Left ventricle myocardium inferior (tissue), 1 donor: ENCODE data around the gene CCDC188. TPM values are rescaled to one million over a fixed set of nuclear protein-coding genes. Genes with fewer than 3 reads are reported as not detected.

Experiments
- DNase-seq: peaks from one replicate; pipeline ENCODE4 v3.0.0-alpha.2; 2020
- H3K27ac ChIP-seq: fragments of 200-600 bp; replicated peaks from 2 replicates; pipeline ENCODE4 v1.8.0; 2021
- H3K27me3 ChIP-seq: fragments of 200-600 bp; 2 replicates; pipeline ENCODE4 v1.8.0; 2021; ENCODE audit warnings: low read depth
- H3K36me3 ChIP-seq: fragments of 200-600 bp; 2 replicates; pipeline ENCODE4 v1.8.0; 2021
- H3K4me1 ChIP-seq: fragments of 200-600 bp; 2 replicates; pipeline ENCODE4 v1.8.0; 2021
- H3K4me3 ChIP-seq: fragments of 200-600 bp; 2 replicates; pipeline ENCODE4 v1.8.0; 2021; ENCODE audit warnings: mild to moderate bottlenecking, moderate library complexity
- H3K9me3 ChIP-seq: fragments of 200-600 bp; replicated peaks from 2 replicates; pipeline ENCODE4 v1.8.0; 2021
- CTCF ChIP-seq: fragments of 200-600 bp; IDR thresholded peaks from 2 replicates; pipeline ENCODE4 v1.8.0; 2021; ENCODE audit warnings: antibody characterized with exemption, mild to moderate bottlenecking, borderline replicate concordance
- intact Hi-C: fragments of 100-400 bp; cut with micrococcal nuclease; formaldehyde crosslinking; loops from one replicate; pipeline ENCODE4 v1.11.0; 2022
- long read RNA-seq: library from polyadenylated mRNA; unstranded; transcript quantifications from one replicate; pipeline ENCODE4 v2.0.0, GENCODE V29; 2021
- total RNA-seq: library from RNA; stranded (reverse); fragmentation: NEBNext Ultra II Directional; extraction: Animal tissue kit (Norgen Biotek cat#: 25700); gene quantifications from one replicate; pipeline ENCODE4 v1.2.1, GENCODE V29; 2021
- donor health status: DM: no; HTN: yes; CAD: no; lungs with severe emphysema.

Gene CCDC188
- total RNA-seq: not detected
- long read RNA-seq, partial matches to known transcripts: 0 of 1 reads
- long read RNA-seq, other reads (novel, unspliced or antisense): 1 of 1 reads

GRCh38 chr22:20150381-20151275 lies at the start of gene CCDC188:
Gene CCDC188 (minus strand): TSS chr22:20151055. CDS start chr22:20150986, 69 bp downstream.
- TF ChIP-seq CTCF: no peak
- intact Hi-C loops: no loop called here
- Histone ChIP-seq H3K27me3 (peaks cover 14% of the 10 kb centered on the region), H3K36me3 (peaks cover 3% of the 10 kb centered on the region), H3K4me1 (no peaks in the 10 kb centered on the region), H3K4me3 (no peak within 1 kb of the TSS), H3K9me3 (no peaks in the 10 kb centered on the region), H3K27ac (no peak within 1 kb of the TSS)
- no peak for DNase-seq

GRCh38 chr22:20199906-20200305 lies 49.1 kb upstream of the CCDC188 start:
- H3K27me3 ChIP-seq: no peaks in the 10 kb centered on the region
- H3K4me1 ChIP-seq: peaks cover 24% of the 10 kb centered on the region
- intact Hi-C loops: loop anchor here (10.0 kb wide), 1 partner anchor 55 kb away; no protein-coding TSS in a partner anchor
- DNase-seq: no peak
- H3K4me3 ChIP-seq: no peak overlapping the region
- H3K36me3 ChIP-seq: no peaks in the 10 kb centered on the region
- TF ChIP-seq CTCF: no peak
- H3K27ac ChIP-seq: no peak overlapping the region
- H3K9me3 ChIP-seq: no peaks in the 10 kb centered on the region

GRCh38 chr22:20199413-20199842 lies 48.6 kb upstream of the CCDC188 start:
- TF ChIP-seq CTCF: no peak
- Histone ChIP-seq H3K4me1 (peaks cover 19% of the 10 kb centered on the region), H3K27ac (no peak overlapping the region), H3K27me3 (no peaks in the 10 kb centered on the region), H3K9me3 (no peaks in the 10 kb centered on the region), H3K4me3 (no peak overlapping the region), H3K36me3 (no peaks in the 10 kb centered on the region)
- DNase-seq: no peak
- intact Hi-C loops: no loop called here

- H3K4me3 ChIP-seq: no peak overlapping the region
- no peak for DNase-seq
- no peak overlapping the region for H3K27ac ChIP-seq
- H3K4me1 ChIP-seq: peaks cover 12% of the 10 kb centered on the region
- TF ChIP-seq CTCF: no peak
- intact Hi-C loops: no loop called here
- no peaks in the 10 kb centered on the region for H3K36me3 ChIP-seq
- no peaks in the 10 kb centered on the region for H3K27me3 ChIP-seq
- no peaks in the 10 kb centered on the region for H3K9me3 ChIP-seq
Measured at GRCh38 chr22:20198557-20199319, 47.9 kb upstream of the CCDC188 start.

- Histone ChIP-seq H3K36me3 (no peaks in the 10 kb centered on the region), H3K27ac (no peak overlapping the region), H3K27me3 (no peaks in the 10 kb centered on the region), H3K4me3 (no peak overlapping the region), H3K4me1 (no peaks in the 10 kb centered on the region), H3K9me3 (no peaks in the 10 kb centered on the region)
- TF ChIP-seq CTCF: no peak
- intact Hi-C loops: no loop called here
- DNase-seq: no peak
Measured at GRCh38 chr22:20197407-20198030, 46.7 kb upstream of the CCDC188 start.
